ENCODE measurements around the gene ZFR. TPM values are rescaled to one million over a fixed set of nuclear protein-coding genes. Genes with fewer than 3 reads are reported as not detected.

Gene ZFR
- total and polyA plus RNA-seq, 10 donors = 25.1 to 74.5 (median 51.8) TPM

GRCh38 chr5:32445287-32445758 lies 783 bp upstream of the ZFR start:
- WGBS, 5 donors = 78 to 90% (median 85%) methylated on average over 10 of the region's 10 CpGs
- Histone ChIP-seq H3K36me3 (no peaks in the 10 kb centered on the region), H3K4me3 (peak overlapping the region in 4 of 8 donors; percentile 79 to 99 (median 92)), H3K27me3 (replicated peaks in 1 of 7) (no peaks in the 10 kb centered on the region), H3K9me3 (no peaks in the 10 kb centered on the region), H3K27ac (peak overlapping the region in 1 of 8 donors; percentile 96), H3K4me1 (peaks cover 27 to 61% (median 42%) of the 10 kb centered on the region in 6 donors)
- intact Hi-C loops (cut with DNase I; ENCODE audit: low total_unique reads) = no loop called here
- no peak for TF ChIP-seq CTCF (IDR thresholded peaks at IDR 0.05 in 8 of 11, conservative IDR thresholded peaks at IDR 0.05 in 3 of 11)
- TF ChIP-seq POLR2AphosphoS5 (IDR thresholded peaks at IDR 0.05) = no peak
- TF ChIP-seq POLR2A (IDR thresholded peaks at IDR 0.05) = no peak
- DNase-seq = no peak

- no peak for TF ChIP-seq POLR2A (IDR thresholded peaks at IDR 0.05)
- peak in 1 of 3 donors; percentile 29 for TF ChIP-seq POLR2AphosphoS5 (IDR thresholded peaks at IDR 0.05)
- Histone ChIP-seq H3K4me3 (peak overlapping the region; percentile 79 to 99 (median 94)), H3K27me3 (replicated peaks in 1 of 7) (no peaks in the 10 kb centered on the region), H3K9me3 (no peaks in the 10 kb centered on the region), H3K27ac (peak overlapping the region; percentile 92 to 97 (median 95)), H3K36me3 (no peaks in the 10 kb centered on the region), H3K4me1 (peaks cover 32 to 76% (median 52%) of the 10 kb centered on the region in 6 donors)
- intact Hi-C loops (cut with DNase I; ENCODE audit: low total_unique reads) = no loop called here
- peak; percentile 89 for DNase-seq
- WGBS, 5 donors = 0 to 1% (median 1%) methylated on average over 27 to 83 of the region's 83 CpGs
These were observed 754 bp downstream of the ZFR start for GRCh38 chr5:32443541-32444430.

- Histone ChIP-seq H3K4me3 (peak overlapping the region; percentile 79 to 99 (median 94)), H3K9me3 (no peaks in the 10 kb centered on the region), H3K36me3 (peaks cover 0 to 3% (median 0%) of the 10 kb centered on the region in 6 donors), H3K27ac (peak overlapping the region; percentile 92 to 97 (median 95)), H3K4me1 (peaks cover 32 to 83% (median 56%) of the 10 kb centered on the region in 6 donors), H3K27me3 (replicated peaks in 1 of 7) (no peaks in the 10 kb centered on the region)
- 16 to 25% (median 20%) methylated on average over 7 of the region's 7 CpGs for WGBS, 5 donors
- TF ChIP-seq CTCF (IDR thresholded peaks at IDR 0.05 in 8 of 11, conservative IDR thresholded peaks at IDR 0.05 in 3 of 11) = no peak
- no peak for TF ChIP-seq POLR2A (IDR thresholded peaks at IDR 0.05)
- no peak for TF ChIP-seq POLR2AphosphoS5 (IDR thresholded peaks at IDR 0.05)
- DNase-seq = no peak
- intact Hi-C loops (cut with DNase I; ENCODE audit: low total_unique reads) = no loop called here
These were observed 1.4 kb downstream of the ZFR start for GRCh38 chr5:32443145-32443540.

GRCh38 chr5:32439086-32439642 lies 5.4 kb downstream of the ZFR start:
- 82 to 91% (median 85%) methylated on average over 3 of the region's 3 CpGs for WGBS, 5 donors

More at GRCh38 chr5:32439086-32439642, 5.4 kb downstream of the ZFR start:
- Histone ChIP-seq H3K36me3 (peaks cover 0 to 3% (median 0%) of the 10 kb centered on the region in 6 donors), H3K4me3 (no peak overlapping the region), H3K4me1 (peaks cover 26 to 92% (median 62%) of the 10 kb centered on the region in 6 donors), H3K27ac (no peak overlapping the region), H3K27me3 (replicated peaks in 1 of 7) (no peaks in the 10 kb centered on the region), H3K9me3 (no peaks in the 10 kb centered on the region)
- intact Hi-C loops (cut with DNase I; ENCODE audit: low total_unique reads) = no loop called here
- TF ChIP-seq POLR2A (IDR thresholded peaks at IDR 0.05) = no peak
- TF ChIP-seq POLR2AphosphoS5 (IDR thresholded peaks at IDR 0.05) = no peak
- no peak for TF ChIP-seq CTCF (IDR thresholded peaks at IDR 0.05 in 8 of 11, conservative IDR thresholded peaks at IDR 0.05 in 3 of 11)
- no peak for DNase-seq

Data from spleen (tissue), 11 donors.